ENCODE measurements around the gene VARS2.
"Not testable (repeated sequence)": the region's sequence is repeated elsewhere in the genome, so short reads cannot be mapped to it uniquely, and the experiment has no call there.

- not testable (repeated sequence) for TF ChIP-seq CTCF (conservative IDR thresholded peaks at IDR 0.05); EZH2 (IDR thresholded peaks at IDR 0.05; ENCODE audit: low read depth)
These were observed 13.0 kb downstream of the VARS2 start for GRCh38 chr6:30927080-30927479.

Measured in PC-9 (cell line).